Measurements from ENCODE around the gene MT1E. TPM values are rescaled to one million over a fixed set of nuclear protein-coding genes. Genes with fewer than 3 reads are reported as not detected.
"Not testable (repeated sequence)": the region's sequence is repeated elsewhere in the genome, so short reads cannot be mapped to it uniquely, and the experiment has no call there.

MT1E gene
- total and polyA plus RNA-seq, 11 donors, result 33.3 to 192 (median 103) TPM

DNA sequence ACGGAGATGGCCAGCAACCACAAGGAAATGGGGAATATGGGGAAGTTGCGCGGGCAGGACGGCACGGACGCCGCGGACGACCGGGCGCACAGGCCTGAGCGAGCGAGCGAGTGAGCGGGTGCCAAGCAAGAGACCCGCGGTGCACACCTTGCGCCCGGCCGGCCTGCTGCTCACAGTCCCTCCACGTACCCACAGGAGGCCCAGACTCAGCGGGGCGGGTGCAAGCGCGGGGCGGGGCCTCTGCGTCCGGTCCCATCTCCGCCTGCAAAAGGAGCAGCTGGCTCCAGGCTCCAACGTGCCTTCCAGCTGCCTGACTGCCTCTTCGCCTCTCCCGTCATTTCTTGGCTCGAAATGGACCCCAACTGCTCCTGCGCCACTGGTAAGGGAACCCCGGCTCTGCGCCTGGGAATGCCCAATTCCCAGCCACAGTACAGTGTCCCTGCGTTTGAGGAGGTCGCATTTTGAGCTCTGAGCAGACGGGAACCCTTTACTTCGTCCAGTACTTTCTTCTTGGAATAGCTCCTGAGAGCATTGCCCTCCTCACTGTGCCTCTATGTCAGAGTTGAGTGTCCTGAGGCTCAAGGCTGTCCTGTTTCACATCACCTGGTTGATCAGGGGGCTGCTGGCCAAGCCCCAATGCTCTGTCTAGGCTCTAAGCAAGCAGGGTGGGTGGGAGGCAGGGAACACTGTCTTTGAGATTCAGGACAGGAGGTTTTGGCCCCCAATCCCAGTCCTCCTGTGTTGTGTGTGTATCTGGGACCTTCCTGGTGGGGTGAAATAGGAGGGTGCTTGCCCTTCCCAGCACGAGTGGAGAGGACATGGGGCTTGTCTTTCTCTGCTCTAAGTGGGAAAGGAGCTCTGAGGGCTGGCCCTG lies 8.1 kb upstream of the MT1E start:
- TF ChIP-seq POLR2A (IDR thresholded peaks at IDR 0.05), result peak in 1 of 2 donors; percentile 57
- TF ChIP-seq, protein P1, sequence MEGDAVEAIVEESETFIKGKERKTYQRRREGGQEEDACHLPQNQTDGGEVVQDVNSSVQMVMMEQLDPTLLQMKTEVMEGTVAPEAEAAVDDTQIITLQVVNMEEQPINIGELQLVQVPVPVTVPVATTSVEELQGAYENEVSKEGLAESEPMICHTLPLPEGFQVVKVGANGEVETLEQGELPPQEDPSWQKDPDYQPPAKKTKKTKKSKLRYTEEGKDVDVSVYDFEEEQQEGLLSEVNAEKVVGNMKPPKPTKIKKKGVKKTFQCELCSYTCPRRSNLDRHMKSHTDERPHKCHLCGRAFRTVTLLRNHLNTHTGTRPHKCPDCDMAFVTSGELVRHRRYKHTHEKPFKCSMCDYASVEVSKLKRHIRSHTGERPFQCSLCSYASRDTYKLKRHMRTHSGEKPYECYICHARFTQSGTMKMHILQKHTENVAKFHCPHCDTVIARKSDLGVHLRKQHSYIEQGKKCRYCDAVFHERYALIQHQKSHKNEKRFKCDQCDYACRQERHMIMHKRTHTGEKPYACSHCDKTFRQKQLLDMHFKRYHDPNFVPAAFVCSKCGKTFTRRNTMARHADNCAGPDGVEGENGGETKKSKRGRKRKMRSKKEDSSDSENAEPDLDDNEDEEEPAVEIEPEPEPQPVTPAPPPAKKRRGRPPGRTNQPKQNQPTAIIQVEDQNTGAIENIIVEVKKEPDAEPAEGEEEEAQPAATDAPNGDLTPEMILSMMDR (IDR thresholded peaks at IDR 0.05), result no peak
- intact Hi-C loops (cut with DNase I), result no loop called here
- ATAC-seq, result peak; percentile 93 to 97 (median 96)
- Histone ChIP-seq H3K27me3 (peaks cover 0 to 11% (median 0%) of the 10 kb centered on the region in 9 donors), H3K36me3 (no peaks in the 10 kb centered on the region), H3K4me1 (peaks cover 0 to 35% (median 14%) of the 10 kb centered on the region in 12 donors), H3K9me3 (no peaks in the 10 kb centered on the region), H3K4me3 (peak overlapping the region; percentile 5 to 63 (median 53)), H3K27ac (peak overlapping the region; percentile 20 to 86 (median 70))
- 3 to 5% (median 4%) methylated on average over 29 to 41 of the region's 41 CpGs for WGBS, 4 donors
- DNase-seq, result peak; percentile 82 to 93 (median 90)

DNA sequence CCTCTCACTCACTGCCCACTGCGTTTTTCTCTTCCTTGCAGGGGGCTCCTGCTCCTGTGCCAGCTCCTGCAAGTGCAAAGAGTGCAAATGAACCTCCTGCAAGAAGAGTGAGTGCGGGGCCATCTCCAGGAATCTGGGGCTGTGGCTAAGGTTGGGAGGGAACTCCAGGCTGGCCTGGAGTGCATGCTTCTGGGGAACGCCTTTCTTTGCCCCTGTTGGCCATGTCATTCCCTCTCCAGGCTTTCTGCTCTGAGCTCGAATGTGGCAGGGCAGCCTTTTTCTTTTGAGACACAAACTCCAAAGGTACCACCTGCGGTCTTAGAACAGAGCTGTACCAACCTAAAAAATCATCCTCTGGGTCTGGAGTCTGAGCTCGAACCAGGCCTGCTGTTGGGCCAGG lies 7.4 kb upstream of the MT1E start:
- no peak for TF ChIP-seq POLR2A (IDR thresholded peaks at IDR 0.05)
- TF ChIP-seq, protein P1 (IDR thresholded peaks at IDR 0.05), result no peak
- intact Hi-C loops (cut with DNase I), result no loop called here
- Histone ChIP-seq H3K4me3 (peak overlapping the region in 9 of 12 donors; percentile 38 to 63 (median 56)), H3K27me3 (peaks cover 0 to 11% (median 0%) of the 10 kb centered on the region in 9 donors), H3K9me3 (no peaks in the 10 kb centered on the region), H3K27ac (peak overlapping the region in 6 of 12 donors; percentile 67 to 86 (median 75)), H3K4me1 (peaks cover 0 to 35% (median 14%) of the 10 kb centered on the region in 12 donors), H3K36me3 (no peaks in the 10 kb centered on the region)
- WGBS, 4 donors, result 76 to 85% (median 80%) methylated on average over 6 of the region's 6 CpGs
- ATAC-seq, result no peak
- peak in 1 of 5 donors; percentile 12 for DNase-seq

DNA sequence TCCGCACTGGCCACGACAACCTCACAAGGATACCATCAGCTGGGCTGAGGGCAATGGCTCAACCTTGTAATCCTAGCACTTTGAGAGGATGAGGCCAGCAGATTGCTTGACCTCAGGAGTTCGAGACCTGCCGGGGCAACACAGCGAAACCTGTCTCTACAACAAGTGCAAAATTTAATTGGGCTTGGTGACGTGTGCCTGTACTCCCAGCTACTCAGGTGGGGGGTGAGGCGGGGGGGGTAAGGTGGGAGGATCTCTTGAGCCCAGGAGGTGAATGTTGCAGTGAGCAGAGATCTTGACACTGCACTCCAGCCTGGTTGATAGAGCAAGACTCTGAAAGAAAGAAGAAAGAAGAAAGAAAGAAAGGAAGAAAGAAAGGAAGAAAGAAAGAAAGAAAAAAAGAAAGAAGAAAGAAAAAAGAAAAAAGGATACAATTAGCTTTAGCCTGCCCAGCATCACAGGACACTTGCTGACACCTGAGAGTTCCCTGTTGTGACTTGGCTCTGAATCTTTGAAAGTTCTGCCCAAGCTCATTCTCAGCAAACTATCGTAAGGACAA lies 5.2 kb upstream of the MT1E start:
- Histone ChIP-seq H3K27ac (no peak overlapping the region), H3K27me3 (peaks cover 0 to 11% (median 0%) of the 10 kb centered on the region in 9 donors), H3K36me3 (no peaks in the 10 kb centered on the region), H3K4me3 (no peak overlapping the region), H3K4me1 (peaks cover 0 to 40% (median 17%) of the 10 kb centered on the region in 12 donors), H3K9me3 (no peaks in the 10 kb centered on the region)
- no peak for ATAC-seq
- DNase-seq, result no peak
- TF ChIP-seq, protein P1 (IDR thresholded peaks at IDR 0.05), result no peak
- TF ChIP-seq POLR2A (IDR thresholded peaks at IDR 0.05), result no peak
- WGBS, 4 donors, result 77 to 92% (median 89%) methylated on average over 7 to 8 of the region's 8 CpGs
- intact Hi-C loops (cut with DNase I), result no loop called here

DNA sequence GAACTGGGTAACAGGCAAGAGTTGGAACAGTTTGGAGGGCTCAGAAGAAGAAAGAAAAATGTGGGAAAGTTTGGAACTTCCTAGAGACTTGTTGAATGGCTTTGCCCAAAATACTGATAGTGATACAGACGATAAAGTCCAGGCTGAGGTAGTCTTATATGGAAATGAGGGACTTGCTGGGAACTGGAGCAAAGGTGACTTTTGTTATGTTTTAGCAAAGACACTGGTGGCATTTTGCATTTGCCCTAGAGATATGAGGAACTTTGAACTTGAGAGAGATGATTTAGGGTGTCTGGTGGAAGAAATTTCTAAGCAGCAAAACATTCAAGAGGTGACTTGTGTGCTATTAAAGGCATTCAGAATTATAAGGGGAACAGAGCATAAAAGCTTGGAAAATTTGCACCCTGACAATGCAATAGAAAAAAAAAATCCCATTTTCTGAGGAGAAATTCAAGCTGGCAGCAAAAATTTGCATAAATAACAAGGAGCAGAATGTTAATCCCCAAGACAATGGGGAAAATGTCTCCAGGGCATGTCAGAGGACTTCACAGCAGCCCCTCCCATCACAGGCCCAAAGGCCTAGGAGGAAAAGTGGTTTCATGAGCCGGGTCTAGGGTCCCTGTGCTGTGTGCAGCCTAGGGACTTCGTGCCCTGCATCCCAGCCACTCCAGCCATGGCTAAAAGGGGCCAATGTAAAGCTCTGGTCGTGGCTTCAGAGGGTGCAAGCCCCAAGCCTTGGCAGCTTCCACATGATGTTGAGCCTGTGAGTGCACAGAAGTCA lies 3.7 kb upstream of the MT1E start:
- H3K9me3 ChIP-seq; DNase-seq; intact Hi-C loops (cut with DNase I); H3K4me3 ChIP-seq; ATAC-seq; H3K36me3 ChIP-seq: not testable (repeated sequence)
- 68 to 83% (median 79%) methylated on average over 4 of the region's 4 CpGs for WGBS, 4 donors
- Histone ChIP-seq H3K27ac (peak overlapping the region in 6 of 12 donors; percentile 3 to 38 (median 33)), H3K4me1 (peaks cover 0 to 45% (median 20%) of the 10 kb centered on the region in 12 donors), H3K27me3 (peaks cover 0 to 11% (median 0%) of the 10 kb centered on the region in 9 donors)

DNA sequence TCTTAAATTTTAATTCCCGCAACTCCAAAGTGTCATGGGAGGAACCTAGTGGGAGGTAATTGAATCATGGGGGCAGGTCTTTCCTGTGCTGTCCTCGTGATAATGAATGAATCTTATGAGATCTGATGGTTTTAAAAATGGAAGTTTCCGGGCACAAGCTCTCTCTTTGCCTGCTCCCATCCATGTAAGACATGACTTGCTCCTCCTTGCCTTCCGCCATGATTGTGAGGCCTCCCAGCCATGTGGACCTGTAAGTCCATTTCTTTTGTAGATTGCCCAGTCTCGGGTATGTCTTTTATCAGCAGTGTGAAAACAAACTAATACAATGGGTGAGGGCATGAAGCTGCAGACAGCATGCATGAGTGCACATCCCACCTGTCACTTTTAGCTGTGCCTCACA lies 2.4 kb upstream of the MT1E start:
- 87 to 94% (median 91%) methylated on average over 5 of the region's 5 CpGs for WGBS, 4 donors
- H3K4me3 ChIP-seq; ATAC-seq; H3K36me3 ChIP-seq; H3K27me3 ChIP-seq; H3K27ac ChIP-seq; intact Hi-C loops (cut with DNase I); H3K9me3 ChIP-seq; DNase-seq: not testable (repeated sequence)
- peaks cover 0 to 40% (median 15%) of the 10 kb centered on the region in 12 donors for H3K4me1 ChIP-seq
